HTR-8/SVneo (cell line): Measurements from ENCODE around the gene PDGFC.
A peak's percentile ranks its signal among the peaks of the same experiment; 100 is the strongest.
"Not testable (repeated sequence)": the region's sequence is repeated elsewhere in the genome, so short reads cannot be mapped to it uniquely, and the experiment has no call there.

Experiments
- DNase-seq: peaks from one replicate; pipeline ENCODE4 v3.0.0; 2011; ENCODE audit warnings: low spot score, mixed read lengths; ENCODE audit not compliant: insufficient read length
- FAIRE-seq: peaks from 2 replicates; lab custom pipeline; 2011; peaks lifted over from hg19 to GRCh38; lab: Jason Lieb, UNC

PDGFC gene

DNA sequence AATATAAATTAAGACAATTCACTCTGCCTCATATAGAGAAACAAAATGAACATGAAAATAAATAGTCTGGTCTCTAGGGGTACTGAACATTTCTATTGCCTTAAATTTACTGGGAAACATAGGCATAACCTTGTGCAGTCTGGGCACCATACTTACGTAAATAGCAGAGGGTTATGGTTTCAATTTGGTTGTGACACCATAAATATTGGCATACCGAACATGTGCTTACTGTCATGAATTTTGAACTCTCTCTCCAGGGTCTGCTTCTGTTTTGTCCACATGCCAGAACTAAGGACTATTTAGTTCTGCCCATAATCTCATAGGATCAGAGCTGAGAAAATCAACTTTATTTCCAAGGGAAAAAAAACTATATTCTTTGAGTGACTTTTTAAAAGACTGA lies 17.6 kb downstream of the PDGFC start:
- no peak for FAIRE-seq
- DNase-seq, result no peak

DNA sequence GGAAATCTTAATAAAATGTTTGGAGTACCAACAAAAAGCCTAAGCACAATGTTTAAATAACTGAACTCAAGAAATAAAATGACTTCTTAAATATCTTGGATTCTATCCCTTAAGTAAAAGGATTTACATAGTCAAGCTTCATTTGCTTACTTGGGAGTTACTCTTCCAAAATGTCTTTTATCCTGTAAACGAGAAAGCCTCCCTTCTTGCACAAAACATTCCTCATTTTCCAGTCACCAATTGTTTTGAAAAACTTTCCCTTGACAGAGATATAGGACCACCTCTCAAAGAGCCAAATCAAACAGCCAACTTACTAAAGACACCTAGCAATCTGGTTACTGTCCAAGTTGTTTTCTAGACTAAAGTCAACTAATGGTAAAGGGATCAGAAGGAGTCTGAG lies 18.6 kb downstream of the PDGFC start:
- DNase-seq, result no peak
- FAIRE-seq, result no peak

DNA sequence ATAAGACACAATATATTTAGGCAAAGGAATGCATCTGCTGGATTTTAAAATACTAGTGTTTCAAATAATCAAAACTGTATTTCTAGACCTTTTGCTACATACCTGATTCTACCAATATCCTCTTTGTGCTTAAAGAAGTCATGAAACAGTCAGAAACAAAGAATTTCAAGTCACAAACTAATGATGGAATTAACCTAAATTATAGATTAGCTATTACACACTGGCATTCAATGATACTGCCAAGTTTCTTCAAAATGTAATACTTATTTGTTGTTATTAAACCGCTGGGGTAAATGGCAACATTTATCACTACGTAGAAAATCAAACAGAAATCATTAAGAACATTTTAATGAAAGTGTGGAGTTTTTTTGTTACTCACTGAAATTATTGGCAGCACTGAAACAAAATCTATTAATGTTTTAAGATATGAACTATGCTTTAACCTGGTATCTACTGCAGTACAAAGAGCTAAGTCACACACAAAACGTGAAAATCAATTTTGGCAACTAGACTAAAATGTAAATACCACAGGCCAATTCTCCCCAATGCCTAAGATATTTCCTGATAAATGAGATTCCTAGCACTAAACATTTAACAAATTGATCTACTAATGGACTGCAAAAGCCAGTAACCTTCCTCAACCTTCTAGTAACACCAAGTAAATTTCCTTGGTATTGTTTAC lies 19.4 kb downstream of the PDGFC start:
- DNase-seq (no peak), FAIRE-seq (no peak)

DNA sequence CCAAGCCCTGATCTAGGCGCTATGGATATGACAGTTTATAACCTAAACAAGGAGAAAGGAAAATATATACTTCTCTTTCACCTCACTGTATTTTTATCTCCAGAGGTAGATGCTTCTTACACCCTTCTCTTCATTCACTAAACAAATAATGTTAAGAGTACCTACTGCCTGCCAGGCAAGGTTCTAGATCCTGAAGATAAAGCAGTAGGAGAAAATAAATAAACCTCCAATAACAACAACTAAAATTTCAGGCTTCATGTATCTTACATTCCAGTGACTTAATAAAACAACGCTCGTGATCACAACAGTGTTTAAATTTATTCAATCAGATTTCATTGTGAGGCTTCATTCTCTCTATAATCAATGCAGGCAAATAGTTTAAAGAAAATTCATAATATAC lies 20.7 kb downstream of the PDGFC start:
- no peak for FAIRE-seq
- no peak for DNase-seq

DNA sequence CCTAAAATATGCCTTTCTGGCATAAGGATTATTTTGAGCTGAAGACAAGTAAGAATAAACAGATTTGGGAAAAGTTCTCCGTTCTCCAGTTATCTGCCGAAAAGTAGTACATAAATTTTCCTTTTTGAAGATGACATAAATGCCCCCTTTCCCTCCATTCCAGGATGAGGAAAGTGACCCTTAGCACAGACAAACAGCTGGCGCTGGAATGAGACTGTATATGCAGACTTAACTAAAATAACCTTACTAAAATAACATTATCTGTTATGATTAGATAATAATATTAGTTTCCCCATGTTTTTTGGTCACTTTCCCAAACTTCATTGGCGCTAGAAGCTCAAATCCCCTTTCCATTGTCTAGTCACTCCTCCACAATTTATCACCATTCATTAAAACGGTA lies 21.5 kb downstream of the PDGFC start:
- DNase-seq, result no peak
- FAIRE-seq, result no peak

DNA sequence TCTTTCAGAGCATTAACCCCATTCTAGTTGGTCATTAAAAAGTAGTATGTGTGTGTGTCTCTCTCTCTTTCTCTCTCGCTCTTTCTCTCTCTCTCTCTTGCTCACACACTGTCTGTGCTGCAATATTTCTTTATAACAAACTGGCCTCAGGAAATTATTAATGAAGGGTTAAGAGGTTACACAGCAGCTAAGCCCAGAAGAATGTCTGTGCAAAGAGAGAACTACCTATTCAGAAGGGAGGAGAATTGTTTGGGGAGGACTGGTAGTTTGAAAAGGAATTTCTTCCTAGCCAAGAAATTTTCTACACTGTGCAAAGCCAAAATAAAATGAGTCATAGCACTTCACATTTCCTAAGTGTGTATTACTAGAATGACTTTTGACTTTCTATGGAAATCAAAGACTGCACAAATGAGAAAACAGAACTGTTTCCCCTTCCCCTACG lies 22.2 kb downstream of the PDGFC start:
- FAIRE-seq, result no peak

DNA sequence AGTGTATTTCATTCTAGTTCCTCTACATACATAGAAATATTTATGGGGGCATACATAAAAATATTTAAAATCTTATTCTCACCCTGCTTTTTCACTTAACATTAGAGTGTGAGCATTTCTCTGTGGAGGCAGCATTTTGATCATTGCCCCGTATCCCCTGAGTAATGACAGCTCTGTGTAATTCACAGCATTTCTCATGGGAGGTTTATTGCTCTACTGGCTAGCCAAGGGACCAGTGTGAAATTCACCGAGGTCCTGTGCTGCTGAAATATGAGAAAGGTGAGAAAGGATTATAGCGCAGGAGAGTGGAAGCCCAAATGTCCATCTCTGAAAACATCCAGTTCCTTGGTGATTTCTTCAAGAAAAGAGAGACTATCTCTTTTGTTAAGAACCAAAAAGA lies 22.9 kb downstream of the PDGFC start:
- no peak for FAIRE-seq
- no peak for DNase-seq

More for the DNA sequence above, 22.2 kb downstream of the PDGFC start:
- DNase-seq, result no peak

DNA sequence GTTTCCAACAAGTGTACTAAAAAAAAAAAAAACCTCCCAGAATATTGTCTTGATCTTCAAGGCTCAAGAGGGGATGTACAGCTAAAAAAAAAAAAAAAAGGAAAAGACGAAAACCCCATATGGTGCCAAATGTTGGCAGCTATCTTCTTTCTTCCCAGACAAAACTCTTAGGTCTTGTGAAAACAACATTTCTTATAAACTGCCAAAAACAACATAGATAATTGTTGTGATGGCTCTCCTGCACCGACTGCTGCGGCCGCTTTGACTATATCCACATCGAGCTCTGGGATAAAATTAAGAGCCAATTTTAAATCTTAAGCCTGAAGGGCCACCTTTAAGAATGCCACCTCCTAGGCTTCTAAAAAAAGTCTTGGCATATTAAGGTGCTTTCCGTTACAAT lies 23.5 kb downstream of the PDGFC start:
- DNase-seq (no peak), FAIRE-seq (no peak)

DNA sequence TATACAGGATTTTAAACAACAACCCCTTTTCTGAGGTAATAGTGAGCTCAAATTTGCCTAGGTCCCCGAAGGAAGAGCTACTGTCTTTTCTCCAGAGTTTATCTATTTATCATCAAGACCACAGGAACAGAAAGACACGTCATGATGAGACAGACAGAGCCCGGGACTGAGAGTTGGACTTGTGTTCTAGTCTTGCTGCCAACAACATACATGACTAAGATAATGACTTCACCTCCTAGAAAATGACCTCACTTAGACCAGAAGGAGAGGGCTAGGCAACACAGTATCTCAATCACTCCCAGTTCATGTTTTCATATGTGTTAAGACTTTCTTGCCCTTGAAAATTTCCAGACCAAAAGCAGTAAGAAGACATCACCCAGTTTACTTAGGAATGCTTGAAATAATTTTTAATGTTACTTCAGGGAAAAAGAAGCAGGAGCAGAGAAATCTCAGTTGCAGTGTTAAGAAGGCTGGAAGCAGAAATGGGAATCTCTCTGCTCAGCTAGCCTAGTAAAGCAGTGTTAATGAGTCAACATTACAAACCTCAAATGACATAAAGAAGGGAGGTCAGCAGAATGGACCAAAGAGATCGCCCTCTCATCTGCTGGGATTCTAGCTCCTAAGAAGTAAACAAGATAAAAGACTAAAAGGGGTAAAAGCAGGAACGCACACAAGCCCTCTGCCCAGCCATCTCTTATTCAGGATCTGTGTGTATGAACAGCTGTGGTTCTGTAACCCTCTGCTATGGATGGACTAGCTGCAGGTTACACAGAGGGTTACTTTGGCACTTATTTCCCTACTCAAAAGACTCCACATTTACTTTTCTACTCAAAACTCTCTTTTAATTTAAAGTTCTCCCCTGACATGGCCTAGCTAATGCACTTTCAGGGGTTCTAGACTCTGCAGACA lies 24.8 kb downstream of the PDGFC start:
- FAIRE-seq (peak; percentile 63), DNase-seq (no peak)

DNA sequence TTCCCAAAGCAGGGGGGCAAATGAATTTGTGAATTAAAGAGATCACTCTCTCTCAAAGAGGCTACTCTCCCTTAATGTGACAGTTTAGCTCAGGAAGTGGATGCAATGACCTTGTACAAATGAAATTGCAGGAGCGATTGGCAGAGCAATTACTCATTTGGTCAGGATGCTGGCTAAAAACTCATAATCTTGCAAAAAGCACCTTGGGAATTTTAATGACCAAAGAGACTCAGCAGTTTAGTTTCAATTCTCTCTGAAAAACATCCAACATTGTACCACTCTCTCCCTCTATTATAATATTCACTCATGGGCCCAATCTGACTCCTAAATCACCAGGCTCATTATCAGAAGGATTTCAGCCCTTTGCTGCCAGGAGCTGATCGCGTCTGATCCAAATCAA lies 26.1 kb downstream of the PDGFC start:
- FAIRE-seq, result no peak
- no peak for DNase-seq

DNA sequence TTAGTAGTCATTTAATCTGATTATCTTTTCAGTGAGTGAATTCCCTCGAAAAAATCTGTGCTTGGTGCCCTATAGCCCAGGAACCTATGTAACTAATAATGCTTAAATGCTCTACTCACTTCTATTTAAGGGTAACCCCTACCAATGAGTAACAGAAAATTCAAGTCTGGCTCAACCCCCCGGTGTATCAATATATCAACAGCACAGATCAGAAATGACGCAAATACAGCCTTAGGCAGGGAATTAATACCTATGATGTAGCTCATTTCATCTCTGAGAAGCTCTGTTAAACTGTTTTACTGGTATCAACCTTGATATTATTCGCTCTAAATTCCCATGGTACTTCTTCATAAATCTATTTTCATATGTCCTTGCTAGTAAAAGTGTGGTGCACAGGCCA lies 28.6 kb downstream of the PDGFC start:
- DNase-seq, result no peak
- FAIRE-seq, result no peak

DNA sequence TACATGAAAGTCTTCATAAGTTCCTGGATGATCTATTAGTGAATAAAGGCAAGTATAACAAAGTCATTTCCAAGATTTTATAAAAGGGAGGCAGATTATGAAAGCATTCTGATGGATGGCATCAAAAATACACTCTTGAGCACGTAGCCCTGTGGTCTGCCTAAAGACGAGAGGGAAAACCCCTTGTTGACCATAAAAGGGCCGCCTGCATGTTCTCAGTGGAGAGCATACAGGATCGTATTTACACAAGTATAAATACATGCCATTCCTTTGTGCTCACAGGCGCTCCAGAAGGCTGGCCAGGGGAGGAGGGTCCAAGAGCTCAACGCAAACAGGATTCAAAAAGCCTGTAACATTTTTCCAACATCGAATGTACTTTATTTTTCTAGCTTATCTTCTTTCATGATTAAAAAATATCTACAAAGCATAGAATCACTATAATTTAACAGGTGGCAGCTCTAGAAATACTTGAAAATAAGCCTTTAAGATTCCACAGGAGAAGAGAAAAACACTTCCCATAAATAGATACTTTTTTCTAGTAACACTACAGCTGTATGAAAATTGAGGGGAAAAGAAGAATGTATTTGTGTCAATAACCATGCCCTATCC lies 29.6 kb downstream of the PDGFC start:
- peak; percentile 9 for FAIRE-seq

DNA sequence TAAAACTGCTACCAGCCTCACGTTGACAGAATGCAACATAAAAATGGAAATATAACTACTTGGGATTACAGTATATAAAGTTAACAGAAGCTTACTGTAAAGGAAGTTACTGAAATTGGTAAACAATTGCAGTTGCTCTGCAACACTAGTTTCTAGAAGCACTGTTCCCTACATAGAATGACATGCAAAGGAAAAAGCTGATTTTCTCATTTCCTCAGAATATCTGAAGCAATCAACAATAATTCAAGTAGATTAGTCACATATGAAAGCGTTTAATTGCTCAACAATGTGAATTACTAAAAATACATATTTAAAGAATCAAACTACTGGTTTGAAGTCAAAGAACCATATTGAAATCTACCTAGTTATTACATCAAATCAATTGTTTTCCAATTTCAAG lies 31.8 kb downstream of the PDGFC start:
- FAIRE-seq (no peak), DNase-seq (no peak)

More for the DNA sequence above, 29.6 kb downstream of the PDGFC start:
- peak; percentile 53 for DNase-seq

DNA sequence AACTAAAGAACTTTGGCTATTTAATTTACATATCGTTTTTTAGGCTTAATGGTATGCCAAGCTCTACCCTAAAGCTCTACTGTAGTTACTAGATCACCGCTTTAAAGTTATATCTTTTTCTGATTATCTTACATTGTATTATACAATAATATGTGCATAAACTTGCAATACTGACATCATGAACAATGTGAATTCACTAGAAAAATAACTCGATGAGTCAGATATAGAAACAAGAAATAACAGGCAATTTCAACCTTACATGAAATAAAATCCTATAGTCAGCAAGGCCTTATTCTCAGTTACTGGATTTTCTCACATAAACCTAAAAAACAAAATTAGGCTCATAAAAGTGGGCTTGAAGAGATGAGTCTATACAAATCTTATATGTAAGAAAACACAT lies 32.5 kb downstream of the PDGFC start:
- DNase-seq (no peak), FAIRE-seq (no peak)

DNA sequence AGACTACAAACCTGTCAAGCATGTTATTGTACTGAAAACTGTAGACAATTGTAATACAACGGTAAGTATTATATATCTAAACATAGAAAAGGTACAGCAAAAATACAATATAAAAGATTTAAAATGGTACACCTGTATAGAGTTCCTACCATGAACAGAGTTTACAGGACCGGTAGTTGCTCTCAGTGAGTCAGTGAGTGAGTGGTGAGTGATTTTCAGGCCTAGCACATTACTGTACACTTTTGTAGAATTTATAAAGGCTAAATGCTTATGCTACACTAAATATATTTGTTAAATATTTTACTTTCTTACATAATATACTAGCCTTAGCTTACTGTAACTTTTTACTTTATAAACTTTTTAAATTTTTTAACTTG lies 37.4 kb downstream of the PDGFC start:
- FAIRE-seq, result no peak
- DNase-seq, result no peak

DNA sequence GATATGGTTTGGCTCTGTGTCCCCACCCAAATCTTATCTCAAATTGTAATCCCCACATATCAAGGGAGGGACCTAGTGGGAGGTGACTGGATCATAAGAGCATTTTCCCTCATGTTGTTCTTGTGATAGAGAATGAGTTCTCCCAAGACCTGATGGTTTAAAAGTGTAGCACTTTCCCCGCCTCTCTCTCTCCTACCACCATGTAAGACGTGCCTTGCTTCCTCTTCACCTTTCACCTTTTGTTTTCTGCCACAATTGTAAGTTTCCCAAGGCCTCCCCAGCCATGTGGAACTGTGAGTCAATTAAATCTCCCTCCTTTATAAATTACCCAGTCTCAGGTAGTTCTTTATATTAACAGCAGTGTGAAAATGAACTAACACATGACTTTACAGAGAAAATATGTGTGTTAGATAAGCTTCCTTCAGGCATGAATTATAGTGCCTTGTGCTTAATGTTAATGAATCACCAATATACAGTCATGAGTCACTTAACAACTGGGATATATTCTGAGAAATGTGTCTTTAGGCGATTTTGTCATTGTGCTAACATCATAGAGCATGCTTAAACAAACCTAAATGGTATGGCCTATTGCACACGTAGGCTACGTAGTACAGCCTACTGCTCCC lies 37.9 kb downstream of the PDGFC start:
- FAIRE-seq, result peak; percentile 62
- peak; percentile 14 for DNase-seq

DNA sequence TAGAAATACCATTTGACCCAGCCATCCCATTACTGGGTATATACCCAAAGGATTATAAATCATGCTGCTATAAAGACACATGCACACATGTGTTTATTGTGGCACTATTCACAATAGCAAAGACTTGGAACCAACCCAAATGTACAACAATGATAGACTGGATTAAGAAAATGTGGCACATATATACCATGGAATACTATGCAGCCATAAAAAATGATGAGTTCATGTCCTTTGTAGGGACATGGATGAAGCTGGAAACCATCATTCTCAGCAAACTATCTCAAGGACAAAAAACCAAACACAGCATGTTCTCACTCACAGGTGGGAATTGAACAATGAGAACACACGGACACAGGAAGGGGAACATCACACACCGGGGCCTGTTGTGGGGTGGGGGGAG lies 39.2 kb downstream of the PDGFC start:
- DNase-seq, FAIRE-seq: not testable (repeated sequence)

DNA sequence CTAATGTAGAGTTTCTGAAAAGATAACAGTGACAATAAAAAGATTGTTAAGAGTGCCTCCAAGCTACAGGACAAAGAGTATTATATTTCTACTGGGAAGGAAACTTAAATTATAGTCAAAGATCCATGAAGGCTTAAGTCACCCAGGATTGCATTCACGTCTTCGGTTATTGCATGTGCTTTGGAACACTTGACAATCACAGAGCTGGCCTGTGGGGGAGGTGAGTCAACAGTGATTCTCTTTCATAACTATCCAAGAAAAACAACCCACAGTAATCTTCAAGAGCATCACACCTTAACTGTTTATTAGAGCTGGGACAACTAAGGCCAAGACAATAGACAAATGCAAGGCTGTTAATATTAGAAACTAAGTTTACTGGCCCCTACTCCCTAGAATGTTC lies 40.3 kb downstream of the PDGFC start:
- FAIRE-seq (no peak), DNase-seq (peak; percentile 39)

DNA sequence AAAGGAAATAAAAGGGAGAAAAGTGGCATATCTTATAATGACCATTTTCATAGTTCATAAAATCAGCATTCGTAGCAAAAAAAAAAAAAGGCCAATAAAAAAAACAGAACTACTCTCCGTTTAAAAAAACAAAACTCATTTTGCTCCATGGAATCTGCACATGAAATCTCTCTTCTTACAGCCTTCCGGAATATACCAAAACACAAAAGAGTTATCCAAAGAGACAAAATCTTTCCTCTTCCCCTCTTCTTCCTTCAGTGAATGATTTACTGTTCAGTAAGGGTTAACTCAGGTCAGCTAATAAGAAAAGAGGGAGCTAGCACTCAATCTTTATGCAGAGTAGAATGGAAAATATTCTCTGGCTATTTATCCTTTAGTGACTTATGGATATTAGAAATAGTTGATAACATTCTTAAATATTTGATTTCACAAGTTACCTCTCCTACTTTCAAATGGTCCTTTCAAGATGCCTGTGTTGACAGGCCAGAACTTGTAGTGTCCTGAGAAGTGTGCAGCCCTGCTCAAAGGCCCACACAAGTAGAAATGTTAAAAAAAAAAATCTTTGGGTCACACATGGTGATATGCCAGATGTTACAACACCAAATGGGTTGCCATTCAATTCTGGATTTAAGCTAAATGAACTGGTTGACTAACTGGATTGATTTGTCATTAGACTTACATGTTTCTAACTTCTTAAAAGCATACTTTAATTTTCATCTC lies 42.1 kb downstream of the PDGFC start:
- FAIRE-seq, result no peak
- DNase-seq, result no peak

DNA sequence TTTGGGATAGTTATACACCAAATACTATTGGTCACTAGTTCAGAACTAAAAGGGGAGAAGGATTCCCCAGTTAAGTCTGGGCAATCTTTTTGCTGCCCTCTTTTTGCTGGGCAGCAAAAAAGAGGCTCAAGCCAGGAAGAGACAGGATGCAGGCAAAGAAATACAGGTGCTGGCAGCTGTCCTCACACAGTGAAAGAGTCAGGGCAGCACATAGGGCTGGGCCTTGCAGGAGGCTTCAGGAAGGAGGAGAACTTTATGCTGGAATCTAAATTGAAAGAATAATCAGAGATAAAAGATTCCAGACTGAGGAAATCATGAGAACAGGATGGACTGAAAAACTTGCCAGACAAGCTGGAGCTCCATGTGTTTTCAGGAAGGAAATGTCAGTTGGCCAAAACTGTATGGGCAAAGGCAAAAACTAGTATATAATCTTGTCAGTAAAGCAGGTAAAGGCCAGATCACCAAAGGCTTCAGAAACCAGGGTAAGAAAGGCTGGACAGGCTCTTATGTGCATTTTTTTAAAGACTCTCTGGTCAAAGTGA lies 46.8 kb downstream of the PDGFC start:
- DNase-seq (no peak), FAIRE-seq (no peak)
